Vagina (tissue), 2 donors: ENCODE data around the gene PRPS2.

ENCODE experiments used
- POLR2A ChIP-seq, 2 donors: fragments of 450-650 bp; IDR thresholded peaks; one replicate each; pipeline ENCODE4 v1.6.1; 2017; ENCODE audit warnings: antibody characterized with exemption in 2 of 2, mild to moderate bottlenecking in 2 of 2, moderate library complexity in 2 of 2
- TF ChIP-seq, protein P1 (sequence below), 3 experiments: fragments of 450-650 bp in 2 of 3; fragments of 200-600 bp in 1 of 3; sonication (generic) in 1 of 3; IDR thresholded peaks; one replicate each; pipeline ENCODE4 v1.5.1; 2017 to 2019; ENCODE audit warnings: antibody characterized with exemption in 3 of 3, mild to moderate bottlenecking in 2 of 3, moderate library complexity in 2 of 3

- TF ChIP-seq POLR2A (IDR thresholded peaks at IDR 0.05): no peak
- TF ChIP-seq, protein P1, sequence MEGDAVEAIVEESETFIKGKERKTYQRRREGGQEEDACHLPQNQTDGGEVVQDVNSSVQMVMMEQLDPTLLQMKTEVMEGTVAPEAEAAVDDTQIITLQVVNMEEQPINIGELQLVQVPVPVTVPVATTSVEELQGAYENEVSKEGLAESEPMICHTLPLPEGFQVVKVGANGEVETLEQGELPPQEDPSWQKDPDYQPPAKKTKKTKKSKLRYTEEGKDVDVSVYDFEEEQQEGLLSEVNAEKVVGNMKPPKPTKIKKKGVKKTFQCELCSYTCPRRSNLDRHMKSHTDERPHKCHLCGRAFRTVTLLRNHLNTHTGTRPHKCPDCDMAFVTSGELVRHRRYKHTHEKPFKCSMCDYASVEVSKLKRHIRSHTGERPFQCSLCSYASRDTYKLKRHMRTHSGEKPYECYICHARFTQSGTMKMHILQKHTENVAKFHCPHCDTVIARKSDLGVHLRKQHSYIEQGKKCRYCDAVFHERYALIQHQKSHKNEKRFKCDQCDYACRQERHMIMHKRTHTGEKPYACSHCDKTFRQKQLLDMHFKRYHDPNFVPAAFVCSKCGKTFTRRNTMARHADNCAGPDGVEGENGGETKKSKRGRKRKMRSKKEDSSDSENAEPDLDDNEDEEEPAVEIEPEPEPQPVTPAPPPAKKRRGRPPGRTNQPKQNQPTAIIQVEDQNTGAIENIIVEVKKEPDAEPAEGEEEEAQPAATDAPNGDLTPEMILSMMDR (IDR thresholded peaks at IDR 0.05): no peak
Measured at GRCh38 chrX:12825801-12826200, 34.6 kb downstream of the PRPS2 start.
